Activated CD4-positive, CD25-positive, alpha-beta regulatory T cell treated with anti-CD3 and anti-CD28 coated beads, Interleukin-2, amount 50 U/mL, for 72 hours (primary cell): ENCODE measurements around the gene EME1.

ENCODE experiments used
- DNase-seq: peaks from one replicate; pipeline ENCODE4 v3.0.0; 2021

EME1 gene

GRCh38 chr17:50364061-50364458 lies 9.0 kb upstream of the EME1 start:
- DNase-seq = no peak

- DNase-seq = no peak
These were observed 8.3 kb upstream of the EME1 start for GRCh38 chr17:50364715-50365114.

- DNase-seq = no peak
These were observed 7.9 kb upstream of the EME1 start for GRCh38 chr17:50365165-50365564.

- no peak for DNase-seq
These were observed 7.2 kb upstream of the EME1 start for GRCh38 chr17:50365649-50366393.

- DNase-seq = no peak
These were observed 5.6 kb upstream of the EME1 start for GRCh38 chr17:50367401-50367800.

- no peak for DNase-seq
These were observed 3.0 kb upstream of the EME1 start for GRCh38 chr17:50370052-50370451.

GRCh38 chr17:50371526-50371925 lies 1.5 kb upstream of the EME1 start:
- no peak for DNase-seq

GRCh38 chr17:50372222-50372757 lies 739 bp upstream of the EME1 start:
- no peak for DNase-seq

- DNase-seq = no peak
These were observed 676 bp downstream of the EME1 start for GRCh38 chr17:50373705-50374104.

GRCh38 chr17:50375858-50376538 lies 3.0 kb downstream of the EME1 start:
- no peak for DNase-seq

GRCh38 chr17:50379351-50380132 lies 6.5 kb downstream of the EME1 start:
- DNase-seq = no peak

GRCh38 chr17:50380369-50381259 lies 7.6 kb downstream of the EME1 start:
- no peak for DNase-seq

- DNase-seq = no peak
These were observed 8.3 kb downstream of the EME1 start for GRCh38 chr17:50381260-50381815.

GRCh38 chr17:50381920-50382319 lies 8.9 kb downstream of the EME1 start:
- DNase-seq = no peak

- no peak for DNase-seq
These were observed 9.9 kb downstream of the EME1 start for GRCh38 chr17:50382931-50383330.

- DNase-seq = no peak
These were observed 13.5 kb downstream of the EME1 start for GRCh38 chr17:50386510-50386909.

GRCh38 chr17:50388728-50389127 lies 15.7 kb downstream of the EME1 start:
- no peak for DNase-seq

- no peak for DNase-seq
These were observed 16.5 kb downstream of the EME1 start for GRCh38 chr17:50389534-50389933.

GRCh38 chr17:50392621-50393020 lies 19.6 kb downstream of the EME1 start:
- no peak for DNase-seq

GRCh38 chr17:50393700-50394099 lies 20.7 kb downstream of the EME1 start:
- DNase-seq = no peak

GRCh38 chr17:50394711-50395110 lies 21.7 kb downstream of the EME1 start:
- no peak for DNase-seq
